Measurements from ENCODE around the gene SERGEF. TPM values are rescaled to one million over a fixed set of nuclear protein-coding genes. Genes with fewer than 3 reads are reported as not detected.

SERGEF gene
- total RNA-seq, 2 donors from 2014 or later: 29.9 to 39.4 TPM

- H3K4me3 ChIP-seq: no peak overlapping the region
- no peaks in the 10 kb centered on the region for H3K4me1 ChIP-seq (replicated peaks)
- H3K27ac ChIP-seq: no peak overlapping the region
- H3K27me3 ChIP-seq (replicated peaks; ENCODE audit: insufficient read depth): no peaks in the 10 kb centered on the region
- no peak for TF ChIP-seq POLR2AphosphoS5 (IDR thresholded peaks at IDR 0.05)
- no peak for TF ChIP-seq CTCF (IDR thresholded peaks at IDR 0.05)
- no peak for TF ChIP-seq POLR2A (IDR thresholded peaks at IDR 0.05)
- intact Hi-C loops (cut with DNase I): no loop called here
- no peaks in the 10 kb centered on the region for H3K36me3 ChIP-seq
- H3K9me3 ChIP-seq: no peaks in the 10 kb centered on the region
- DNase-seq (ENCODE audit: low spot score): no peak
- WGBS: 91% methylated on average over 2 of the region's 2 CpGs
Measured at GRCh38 chr11:17850336-17850735, 162.5 kb downstream of the SERGEF start.

- intact Hi-C loops (cut with DNase I): no loop called here
- Histone ChIP-seq H3K27me3 (replicated peaks; ENCODE audit: insufficient read depth) (no peaks in the 10 kb centered on the region), H3K36me3 (no peaks in the 10 kb centered on the region), H3K4me3 (no peak overlapping the region), H3K27ac (no peak overlapping the region), H3K4me1 (replicated peaks) (no peaks in the 10 kb centered on the region), H3K9me3 (no peaks in the 10 kb centered on the region)
- no peak for TF ChIP-seq POLR2AphosphoS5 (IDR thresholded peaks at IDR 0.05)
- TF ChIP-seq POLR2A (IDR thresholded peaks at IDR 0.05): no peak
- TF ChIP-seq CTCF (IDR thresholded peaks at IDR 0.05): no peak
- no peak for DNase-seq (ENCODE audit: low spot score)
- WGBS: 94% methylated on average over 2 of the region's 2 CpGs
Measured at GRCh38 chr11:17848715-17849114, 164.1 kb downstream of the SERGEF start.

DNA sequence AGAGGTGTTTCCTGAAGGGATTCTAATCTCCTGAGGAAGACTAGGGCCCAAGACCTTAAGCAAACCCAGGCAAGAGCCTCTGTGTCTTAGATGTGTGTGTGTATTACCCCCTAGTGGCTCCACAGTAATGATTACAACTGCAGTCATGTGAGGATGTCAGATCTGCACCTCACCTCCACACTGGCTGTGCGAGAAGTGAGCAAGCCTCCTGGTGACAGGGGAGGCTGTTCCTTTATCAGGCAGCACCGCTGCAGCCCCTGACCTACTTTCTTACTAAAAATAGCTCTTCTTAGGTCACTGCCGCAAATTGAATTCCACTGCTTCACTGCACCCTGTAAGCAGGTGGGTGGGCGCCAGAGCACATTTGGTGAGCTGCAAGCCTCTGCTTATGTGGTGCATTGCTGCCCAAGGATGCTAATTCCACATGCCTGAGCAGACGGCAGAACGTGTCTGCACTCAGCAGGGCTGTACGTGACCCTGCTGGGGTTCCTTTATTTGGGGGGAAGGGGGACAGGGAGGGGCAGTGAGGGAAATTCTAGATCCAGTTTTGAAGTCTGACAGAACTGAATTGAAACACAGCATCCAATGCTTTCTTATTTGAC is 165.9 kb downstream of the SERGEF start:
- Histone ChIP-seq H3K9me3 (no peaks in the 10 kb centered on the region), H3K27me3 (replicated peaks; ENCODE audit: insufficient read depth) (no peaks in the 10 kb centered on the region), H3K4me3 (no peak overlapping the region), H3K36me3 (no peaks in the 10 kb centered on the region), H3K4me1 (replicated peaks) (no peaks in the 10 kb centered on the region), H3K27ac (no peak overlapping the region)
- 82% methylated on average over 7 of the region's 7 CpGs for WGBS
- TF ChIP-seq POLR2A (IDR thresholded peaks at IDR 0.05) (no peak), POLR2AphosphoS5 (IDR thresholded peaks at IDR 0.05) (no peak), CTCF (IDR thresholded peaks at IDR 0.05) (peak in 2 of 4 experiments; percentile 11 to 15)
- DNase-seq (ENCODE audit: low spot score): no peak
- intact Hi-C loops (cut with DNase I): no loop called here

- intact Hi-C loops (cut with DNase I): no loop called here
- H3K4me1 ChIP-seq (replicated peaks): no peaks in the 10 kb centered on the region
- no peaks in the 10 kb centered on the region for H3K27me3 ChIP-seq (replicated peaks; ENCODE audit: insufficient read depth)
- H3K27ac ChIP-seq: no peak overlapping the region
- DNase-seq (ENCODE audit: low spot score): no peak
- no peaks in the 10 kb centered on the region for H3K9me3 ChIP-seq
- no peaks in the 10 kb centered on the region for H3K36me3 ChIP-seq
- H3K4me3 ChIP-seq: no peak overlapping the region
- TF ChIP-seq CTCF (IDR thresholded peaks at IDR 0.05) (no peak), POLR2A (IDR thresholded peaks at IDR 0.05) (no peak)
Measured at GRCh38 chr11:17845431-17845881, 167.4 kb downstream of the SERGEF start.

GRCh38 chr11:17840101-17840548 is 172.7 kb downstream of the SERGEF start:
- Histone ChIP-seq H3K36me3 (no peaks in the 10 kb centered on the region), H3K9me3 (no peaks in the 10 kb centered on the region), H3K4me1 (replicated peaks) (no peaks in the 10 kb centered on the region), H3K27ac (no peak overlapping the region), H3K4me3 (no peak overlapping the region), H3K27me3 (replicated peaks; ENCODE audit: insufficient read depth) (no peaks in the 10 kb centered on the region)
- no peak for DNase-seq (ENCODE audit: low spot score)
- whole genome bisulfite sequencing: 59% methylated on average over 4 of the region's 4 CpGs
- intact Hi-C loops (cut with DNase I): no loop called here
- TF ChIP-seq POLR2A (IDR thresholded peaks at IDR 0.05) (no peak), CTCF (IDR thresholded peaks at IDR 0.05) (no peak), POLR2AphosphoS5 (IDR thresholded peaks at IDR 0.05) (no peak)

Measured in prostate gland (tissue), 2 donors.